ENCODE measurements around the gene PLCXD3. TPM values are rescaled to one million over a fixed set of nuclear protein-coding genes. Genes with fewer than 3 reads are reported as not detected.

The PLCXD3 gene
- total and polyA plus RNA-seq, 2 experiments from 2014 or later: 0.13 to 0.22 TPM

GRCh38 chr5:41338136-41338675 lies 172.2 kb downstream of the PLCXD3 start:
- in situ Hi-C loops (cut with MboI): no loop called here
- Histone ChIP-seq H3K4me2 (ENCODE audit: unreplicated experiment) (no peak overlapping the region), H3K9me2 (ENCODE audit: insufficient read depth) (no peaks in the 10 kb centered on the region), H4K20me1 (ENCODE audit: insufficient read depth) (no peaks in the 10 kb centered on the region), H3K27ac (no peak overlapping the region), H2AFZ (no peak overlapping the region), H3K79me2 (ENCODE audit: insufficient read depth) (no peaks in the 10 kb centered on the region), H3F3A (ENCODE audit: insufficient read depth) (no peaks in the 10 kb centered on the region), H3K9me3 (ENCODE audit: low read depth) (no peaks in the 10 kb centered on the region), H3K9ac (no peak overlapping the region), H3K27me3 (replicated peaks; ENCODE audit: insufficient read depth) (no peaks in the 10 kb centered on the region), H3K4me1 (ENCODE audit: insufficient read depth) (peaks cover 10% of the 10 kb centered on the region; the same call in 1 of the 2 replicates), H3K4me3 (no peak overlapping the region), H3K36me3 (ENCODE audit: low read depth) (no peaks in the 10 kb centered on the region)
- TF ChIP-seq EZH2 (IDR thresholded peaks at IDR 0.05; ENCODE audit: insufficient read depth, poor library complexity, severe bottlenecking) (no peak), EZH2phosphoT487 (IDR thresholded peaks at IDR 0.05; ENCODE audit: insufficient read depth, low read depth) (no peak)
- 37 to 41% methylated on average over 2 of the region's 2 CpGs for WGBS, 2 experiments (ENCODE audit: low coverage in 1 of 2, low lambda C conversion rate in 2 of 2, missing lambda C conversion rate in 2 of 2)
- DNase-seq: no peak

- no peak overlapping the region for H3K27ac ChIP-seq
- TF ChIP-seq EZH2phosphoT487 (IDR thresholded peaks at IDR 0.05; ENCODE audit: insufficient read depth, low read depth) (no peak), EZH2 (IDR thresholded peaks at IDR 0.05; ENCODE audit: insufficient read depth, poor library complexity, severe bottlenecking) (no peak)
These were observed 172.7 kb downstream of the PLCXD3 start for GRCh38 chr5:41337724-41338123.

DNA sequence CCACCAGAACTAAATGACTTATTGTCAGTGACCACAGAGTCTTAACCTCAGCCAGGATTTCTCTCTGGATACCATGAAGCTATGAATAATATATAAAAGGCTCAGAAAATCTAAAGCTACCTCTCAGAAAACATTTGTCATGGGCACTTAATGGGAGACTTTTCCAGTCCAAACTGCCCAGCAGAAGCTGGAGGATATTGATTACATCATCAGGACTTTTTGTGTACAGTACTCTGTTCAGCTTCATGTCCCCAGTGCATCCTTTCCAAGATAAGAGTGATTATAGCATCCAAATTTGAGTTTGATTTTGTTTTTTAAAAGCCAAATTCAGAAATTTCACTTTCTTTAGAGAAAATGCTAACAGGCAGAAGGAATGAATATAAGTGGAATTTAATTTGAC lies 173.2 kb downstream of the PLCXD3 start:
- no peak overlapping the region for H2AFZ ChIP-seq
- in situ Hi-C loops (cut with MboI): no loop called here
- H3K27me3 ChIP-seq (replicated peaks; ENCODE audit: insufficient read depth): no peaks in the 10 kb centered on the region
- H3K4me1 ChIP-seq (ENCODE audit: insufficient read depth): peaks cover 10% of the 10 kb centered on the region; the same call in 1 of the 2 replicates
- no peaks in the 10 kb centered on the region for H3F3A ChIP-seq (ENCODE audit: insufficient read depth)
- H3K4me2 ChIP-seq (ENCODE audit: unreplicated experiment): no peak overlapping the region
- H3K79me2 ChIP-seq (ENCODE audit: insufficient read depth): no peaks in the 10 kb centered on the region
- TF ChIP-seq EZH2phosphoT487 (IDR thresholded peaks at IDR 0.05; ENCODE audit: insufficient read depth, low read depth) (no peak), EZH2 (IDR thresholded peaks at IDR 0.05; ENCODE audit: insufficient read depth, poor library complexity, severe bottlenecking) (no peak)
- DNase-seq: no peak
- no peaks in the 10 kb centered on the region for H3K9me2 ChIP-seq (ENCODE audit: insufficient read depth)
- no peak overlapping the region for H3K27ac ChIP-seq
- H4K20me1 ChIP-seq (ENCODE audit: insufficient read depth): no peaks in the 10 kb centered on the region
- no peak overlapping the region for H3K9ac ChIP-seq
- no peaks in the 10 kb centered on the region for H3K36me3 ChIP-seq (ENCODE audit: low read depth)
- H3K4me3 ChIP-seq: no peak overlapping the region
- no peaks in the 10 kb centered on the region for H3K9me3 ChIP-seq (ENCODE audit: low read depth)

More at GRCh38 chr5:41337724-41338123, 172.7 kb downstream of the PLCXD3 start:
- no peaks in the 10 kb centered on the region for H3K9me3 ChIP-seq (ENCODE audit: low read depth)
- no peak overlapping the region for H3K4me3 ChIP-seq
- H3K4me1 ChIP-seq (ENCODE audit: insufficient read depth): peaks cover 10% of the 10 kb centered on the region; the same call in 1 of the 2 replicates
- H4K20me1 ChIP-seq (ENCODE audit: insufficient read depth): no peaks in the 10 kb centered on the region
- H3K9ac ChIP-seq: no peak overlapping the region
- H3F3A ChIP-seq (ENCODE audit: insufficient read depth): no peaks in the 10 kb centered on the region
- no peaks in the 10 kb centered on the region for H3K79me2 ChIP-seq (ENCODE audit: insufficient read depth)
- H3K4me2 ChIP-seq (ENCODE audit: unreplicated experiment): no peak overlapping the region
- no peak for DNase-seq
- in situ Hi-C loops (cut with MboI): no loop called here
- H2AFZ ChIP-seq: no peak overlapping the region
- no peaks in the 10 kb centered on the region for H3K27me3 ChIP-seq (replicated peaks; ENCODE audit: insufficient read depth)
- no peaks in the 10 kb centered on the region for H3K36me3 ChIP-seq (ENCODE audit: low read depth)
- H3K9me2 ChIP-seq (ENCODE audit: insufficient read depth): no peaks in the 10 kb centered on the region

- Histone ChIP-seq H3F3A (ENCODE audit: insufficient read depth) (no peaks in the 10 kb centered on the region), H3K9me3 (ENCODE audit: low read depth) (no peaks in the 10 kb centered on the region), H3K9ac (no peak overlapping the region), H3K4me1 (ENCODE audit: insufficient read depth) (peaks cover 10% of the 10 kb centered on the region; the same call in 1 of the 2 replicates), H3K4me2 (ENCODE audit: unreplicated experiment) (no peak overlapping the region), H3K79me2 (ENCODE audit: insufficient read depth) (no peaks in the 10 kb centered on the region), H3K27ac (no peak overlapping the region), H4K20me1 (ENCODE audit: insufficient read depth) (no peaks in the 10 kb centered on the region), H3K9me2 (ENCODE audit: insufficient read depth) (no peaks in the 10 kb centered on the region), H2AFZ (no peak overlapping the region), H3K4me3 (no peak overlapping the region), H3K36me3 (ENCODE audit: low read depth) (no peaks in the 10 kb centered on the region), H3K27me3 (replicated peaks; ENCODE audit: insufficient read depth) (no peaks in the 10 kb centered on the region)
- no peak for DNase-seq
- no peak for TF ChIP-seq EZH2 (IDR thresholded peaks at IDR 0.05; ENCODE audit: insufficient read depth, poor library complexity, severe bottlenecking)
- TF ChIP-seq EZH2phosphoT487 (IDR thresholded peaks at IDR 0.05; ENCODE audit: insufficient read depth, low read depth): no peak
- WGBS, 2 experiments (ENCODE audit: low coverage in 1 of 2, low lambda C conversion rate in 2 of 2, missing lambda C conversion rate in 2 of 2): 56 to 63% methylated on average over 1 of the region's 1 CpG
- in situ Hi-C loops (cut with MboI): no loop called here
These were observed 173.9 kb downstream of the PLCXD3 start for GRCh38 chr5:41336471-41336870.

Measured in GM23248 (cell line).